Adipocyte (in vitro differentiated cells): Measurements from ENCODE around the gene PLCD3.

Experiments used
- DNase-seq: peaks from one replicate; pipeline ENCODE4 v3.0.0-alpha.2; 2015; ENCODE audit warnings: low read depth
- H3K27me3 ChIP-seq: replicated peaks from 2 replicates; pipeline ENCODE4 v1.7.0; 2013; ENCODE audit warnings: mild to moderate bottlenecking, low read length, moderate library complexity; ENCODE audit not compliant: control insufficient read depth, insufficient read depth
- H3K36me3 ChIP-seq: 2 replicates; pipeline ENCODE4 v1.7.0; 2013; ENCODE audit warnings: low read length, mild to moderate bottlenecking, moderate library complexity; ENCODE audit not compliant: control insufficient read depth, insufficient read depth, severe bottlenecking
- H3K4me1 ChIP-seq: 2 replicates; pipeline ENCODE4 v1.7.0; 2013; ENCODE audit warnings: mild to moderate bottlenecking, low read length, moderate library complexity; ENCODE audit not compliant: control insufficient read depth, insufficient read depth
- H3K4me3 ChIP-seq: 2 replicates; pipeline ENCODE4 v1.7.0; 2013; ENCODE audit warnings: mild to moderate bottlenecking, low read length, moderate library complexity
- H3K9ac ChIP-seq: 2 replicates; pipeline ENCODE4 v1.7.0; 2013; ENCODE audit warnings: mild to moderate bottlenecking, low read length, moderate library complexity
- H3K9me3 ChIP-seq: 2 replicates; pipeline ENCODE4 v1.7.0; 2013; ENCODE audit warnings: mild to moderate bottlenecking, low read length, moderate library complexity; ENCODE audit not compliant: control insufficient read depth

PLCD3 gene

GRCh38 chr17:45112559-45113423 lies 19.5 kb downstream of the PLCD3 start:
- no peak for DNase-seq
- H3K27me3 ChIP-seq = no peaks in the 10 kb centered on the region
- H3K9ac ChIP-seq = no peak overlapping the region
- H3K36me3 ChIP-seq = peaks cover 42% of the 10 kb centered on the region
- H3K4me3 ChIP-seq = no peak overlapping the region
- peaks cover 15% of the 10 kb centered on the region for H3K4me1 ChIP-seq
- no peaks in the 10 kb centered on the region for H3K9me3 ChIP-seq

GRCh38 chr17:45111850-45112249 lies 20.5 kb downstream of the PLCD3 start:
- Histone ChIP-seq H3K9ac (peak overlapping the region; percentile 69), H3K9me3 (no peaks in the 10 kb centered on the region), H3K36me3 (peaks cover 44% of the 10 kb centered on the region), H3K27me3 (no peaks in the 10 kb centered on the region), H3K4me1 (peaks cover 15% of the 10 kb centered on the region), H3K4me3 (no peak overlapping the region)
- DNase-seq = no peak

GRCh38 chr17:45110676-45111611 lies 21.4 kb downstream of the PLCD3 start:
- Histone ChIP-seq H3K27me3 (no peaks in the 10 kb centered on the region), H3K4me3 (no peak overlapping the region), H3K36me3 (peaks cover 53% of the 10 kb centered on the region), H3K9ac (peak overlapping the region; percentile 69), H3K4me1 (peaks cover 22% of the 10 kb centered on the region), H3K9me3 (no peaks in the 10 kb centered on the region)
- DNase-seq = no peak

- H3K36me3 ChIP-seq = peaks cover 68% of the 10 kb centered on the region
- H3K27me3 ChIP-seq = no peaks in the 10 kb centered on the region
- peaks cover 34% of the 10 kb centered on the region for H3K4me1 ChIP-seq
- no peaks in the 10 kb centered on the region for H3K9me3 ChIP-seq
- no peak for DNase-seq
- H3K4me3 ChIP-seq = no peak overlapping the region
- no peak overlapping the region for H3K9ac ChIP-seq
Measured at GRCh38 chr17:45108595-45109521, 23.5 kb downstream of the PLCD3 start.

- Histone ChIP-seq H3K27me3 (no peaks in the 10 kb centered on the region), H3K9ac (no peak overlapping the region), H3K4me1 (peaks cover 35% of the 10 kb centered on the region), H3K9me3 (no peaks in the 10 kb centered on the region), H3K4me3 (no peak overlapping the region), H3K36me3 (peaks cover 68% of the 10 kb centered on the region)
- DNase-seq = no peak
Measured at GRCh38 chr17:45108051-45108450, 24.3 kb downstream of the PLCD3 start.

- Histone ChIP-seq H3K9me3 (no peaks in the 10 kb centered on the region), H3K9ac (no peak overlapping the region), H3K27me3 (no peaks in the 10 kb centered on the region), H3K4me3 (no peak overlapping the region), H3K4me1 (peaks cover 41% of the 10 kb centered on the region), H3K36me3 (peaks cover 68% of the 10 kb centered on the region)
- no peak for DNase-seq
Measured at GRCh38 chr17:45107293-45108010, 24.9 kb downstream of the PLCD3 start.

- no peak overlapping the region for H3K4me3 ChIP-seq
- H3K36me3 ChIP-seq = peaks cover 75% of the 10 kb centered on the region
- peak overlapping the region; percentile 28 for H3K9ac ChIP-seq
- H3K27me3 ChIP-seq = no peaks in the 10 kb centered on the region
- H3K4me1 ChIP-seq = peaks cover 49% of the 10 kb centered on the region
- DNase-seq = no peak
- no peaks in the 10 kb centered on the region for H3K9me3 ChIP-seq
Measured at GRCh38 chr17:45106582-45106981, 25.7 kb downstream of the PLCD3 start.

GRCh38 chr17:45106096-45106495 lies 26.2 kb downstream of the PLCD3 start:
- Histone ChIP-seq H3K9me3 (no peaks in the 10 kb centered on the region), H3K4me1 (peaks cover 49% of the 10 kb centered on the region), H3K36me3 (peaks cover 76% of the 10 kb centered on the region), H3K4me3 (no peak overlapping the region), H3K27me3 (no peaks in the 10 kb centered on the region), H3K9ac (peak overlapping the region; percentile 28)
- DNase-seq = no peak

- peak overlapping the region; percentile 29 for H3K9ac ChIP-seq
- no peaks in the 10 kb centered on the region for H3K9me3 ChIP-seq
- peaks cover 41% of the 10 kb centered on the region for H3K4me1 ChIP-seq
- H3K27me3 ChIP-seq = no peaks in the 10 kb centered on the region
- H3K4me3 ChIP-seq = no peak overlapping the region
- peaks cover 77% of the 10 kb centered on the region for H3K36me3 ChIP-seq
- no peak for DNase-seq
Measured at GRCh38 chr17:45104907-45105624, 27.2 kb downstream of the PLCD3 start.

GRCh38 chr17:45104497-45104896 lies 27.8 kb downstream of the PLCD3 start:
- no peaks in the 10 kb centered on the region for H3K9me3 ChIP-seq
- no peak overlapping the region for H3K4me3 ChIP-seq
- H3K27me3 ChIP-seq = no peaks in the 10 kb centered on the region
- H3K9ac ChIP-seq = no peak overlapping the region
- peaks cover 82% of the 10 kb centered on the region for H3K36me3 ChIP-seq
- DNase-seq = no peak
- peaks cover 41% of the 10 kb centered on the region for H3K4me1 ChIP-seq
